ENCODE measurements around the gene CYP4F2.
"Not testable (repeated sequence)": the region's sequence is repeated elsewhere in the genome, so short reads cannot be mapped to it uniquely, and the experiment has no call there.

GRCh38 chr19:15839888-15840287, 58.0 kb downstream of the CYP4F2 start:
- not testable (repeated sequence) for TF ChIP-seq RAD21 (IDR thresholded peaks at IDR 0.05); CTCF (IDR thresholded peaks at IDR 0.05; ENCODE audit: low read depth, low read length, missing input control); MAX (IDR thresholded peaks at IDR 0.05); EGR1 (IDR thresholded peaks at IDR 0.05; ENCODE audit: low read depth in 2 of 2); SP1 (IDR thresholded peaks at IDR 0.05); TAF1 (conservative IDR thresholded peaks at IDR 0.05); FOXA1 (IDR thresholded peaks at IDR 0.05); ATF3 (IDR thresholded peaks at IDR 0.05); HNF4G (IDR thresholded peaks at IDR 0.05)
- TF ChIP-seq, protein P1, sequence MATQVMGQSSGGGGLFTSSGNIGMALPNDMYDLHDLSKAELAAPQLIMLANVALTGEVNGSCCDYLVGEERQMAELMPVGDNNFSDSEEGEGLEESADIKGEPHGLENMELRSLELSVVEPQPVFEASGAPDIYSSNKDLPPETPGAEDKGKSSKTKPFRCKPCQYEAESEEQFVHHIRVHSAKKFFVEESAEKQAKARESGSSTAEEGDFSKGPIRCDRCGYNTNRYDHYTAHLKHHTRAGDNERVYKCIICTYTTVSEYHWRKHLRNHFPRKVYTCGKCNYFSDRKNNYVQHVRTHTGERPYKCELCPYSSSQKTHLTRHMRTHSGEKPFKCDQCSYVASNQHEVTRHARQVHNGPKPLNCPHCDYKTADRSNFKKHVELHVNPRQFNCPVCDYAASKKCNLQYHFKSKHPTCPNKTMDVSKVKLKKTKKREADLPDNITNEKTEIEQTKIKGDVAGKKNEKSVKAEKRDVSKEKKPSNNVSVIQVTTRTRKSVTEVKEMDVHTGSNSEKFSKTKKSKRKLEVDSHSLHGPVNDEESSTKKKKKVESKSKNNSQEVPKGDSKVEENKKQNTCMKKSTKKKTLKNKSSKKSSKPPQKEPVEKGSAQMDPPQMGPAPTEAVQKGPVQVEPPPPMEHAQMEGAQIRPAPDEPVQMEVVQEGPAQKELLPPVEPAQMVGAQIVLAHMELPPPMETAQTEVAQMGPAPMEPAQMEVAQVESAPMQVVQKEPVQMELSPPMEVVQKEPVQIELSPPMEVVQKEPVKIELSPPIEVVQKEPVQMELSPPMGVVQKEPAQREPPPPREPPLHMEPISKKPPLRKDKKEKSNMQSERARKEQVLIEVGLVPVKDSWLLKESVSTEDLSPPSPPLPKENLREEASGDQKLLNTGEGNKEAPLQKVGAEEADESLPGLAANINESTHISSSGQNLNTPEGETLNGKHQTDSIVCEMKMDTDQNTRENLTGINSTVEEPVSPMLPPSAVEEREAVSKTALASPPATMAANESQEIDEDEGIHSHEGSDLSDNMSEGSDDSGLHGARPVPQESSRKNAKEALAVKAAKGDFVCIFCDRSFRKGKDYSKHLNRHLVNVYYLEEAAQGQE (IDR thresholded peaks at IDR 0.05), result not testable (repeated sequence)

Measured in liver (tissue), 3 donors.